Transverse colon (tissue), 4 donors: ENCODE data around the gene PPY. TPM values are rescaled to one million over a fixed set of nuclear protein-coding genes. Genes with fewer than 3 reads are reported as not detected.

Experiments
- DNase-seq: peaks from one replicate; pipeline ENCODE4 v3.0.0-alpha.2; 2019
- H3K27ac ChIP-seq, 4 donors: fragments of 200-600 bp; sonication (generic); 2 replicates each; pipeline ENCODE4 v1.5.1; 2016 to 2018; ENCODE audit warnings: inconsistent platforms in 4 of 4
- H3K27me3 ChIP-seq: fragments of 200-600 bp; sonication (generic); 2 replicates; pipeline ENCODE4 v1.5.1; 2017; ENCODE audit warnings: inconsistent platforms
- H3K36me3 ChIP-seq, 4 donors: fragments of 200-600 bp; sonication (generic); 2 replicates each; pipeline ENCODE4 v1.5.1; 2017 to 2019; ENCODE audit warnings: inconsistent platforms in 4 of 4
- H3K4me1 ChIP-seq, 4 donors: fragments of 200-600 bp; sonication (generic); 2 replicates each; pipeline ENCODE4 v1.5.1; 2017 to 2020; ENCODE audit warnings: inconsistent platforms in 4 of 4
- H3K4me3 ChIP-seq, 4 donors: fragments of 200-600 bp; sonication (generic); 1 replicate in 1 of 4; 2 replicates in 3 of 4; pipeline versions ENCODE4 v1.5.1 to v1.6.1; 2017 to 2019; ENCODE audit warnings: inconsistent platforms in 4 of 4
- H3K9me3 ChIP-seq, 2 donors: fragments of 200-600 bp; sonication (generic); 2 replicates each; pipeline ENCODE4 v1.5.1; 2017 to 2019; ENCODE audit warnings: inconsistent platforms in 2 of 2
- EP300 ChIP-seq: sonication (generic); formaldehyde crosslinking; IDR thresholded peaks from one replicate; pipeline ENCODE4 v1.6.1; 2017; ENCODE audit warnings: antibody characterized with exemption, low read depth
- POLR2A ChIP-seq: fragments of 450-650 bp; IDR thresholded peaks from one replicate; pipeline ENCODE4 v1.6.1; 2016; ENCODE audit warnings: antibody characterized with exemption, mild to moderate bottlenecking, moderate library complexity
- POLR2AphosphoS5 ChIP-seq, 3 donors: sonication (generic); formaldehyde crosslinking; IDR thresholded peaks; one replicate each; pipeline ENCODE4 v1.6.1; 2016; ENCODE audit warnings: antibody characterized with exemption in 3 of 3
- WGBS, 2 donors: methylation state at CpG; one replicate each; pipeline ENCODE4 v1.1.5; 2018; ENCODE audit warnings: low coverage in 1 of 2; 5-methylcytosine and 5-hydroxymethylcytosine counted together
- in situ Hi-C, 4 donors: fragments of 200-750 bp; cut with MboI; loops; one replicate each; pipeline versions ENCODE4 v1.15.0 to v1.15.1; 2017; ENCODE audit warnings: low sequenced_read_pairs in 3 of 4, low pct_ligation_motif_present in 1 of 4, low pct_unique_long_range_greater_than_20kb in 1 of 4
- intact Hi-C: fragments of 100-400 bp; cut with DNase I; formaldehyde crosslinking; loops from one replicate; pipeline ENCODE4 v1.15.1; 2023; ENCODE audit warnings: low total_unique reads
- total RNA-seq, 4 donors: library from RNA; depleted of rRNA; stranded (reverse); fragments of >200 nt; gene quantifications; one replicate each; pipeline ENCODE4 v1.1.0, GENCODE V29; 2016
- TF ChIP-seq, protein P1 (sequence below), 5 experiments: fragments of 200-600 bp in 3 of 5; fragments of 450-650 bp in 2 of 5; sonication (generic) in 3 of 5; IDR thresholded peaks; 1 replicate in 2 of 5; 2 replicates in 3 of 5; pipeline ENCODE4 v1.5.1; 2016 to 2017; ENCODE audit warnings: antibody characterized with exemption in 5 of 5, inconsistent platforms in 3 of 5, mild to moderate bottlenecking in 2 of 5, moderate library complexity in 1 of 5

Gene PPY
- total RNA-seq, 4 donors from 2014 or later: not detected

GRCh38 chr17:43907425-43907981, 34.8 kb downstream of the PPY start, which contains the start of gene MPP2:
TSS of gene MPP2 (minus strand) at chr17:43907536. CDS start at chr17:43904460, 3,076 bp downstream.
- Histone ChIP-seq H3K36me3 (no peaks in the 10 kb centered on the region), H3K27ac (peak within 1 kb of the TSS; percentile 84 to 94 (median 85)), H3K27me3 (peaks cover 59% of the 10 kb centered on the region), H3K4me3 (peak within 1 kb of the TSS; percentile 28 to 60 (median 48)), H3K4me1 (peaks cover 12 to 36% (median 26%) of the 10 kb centered on the region in 4 donors), H3K9me3 (no peaks in the 10 kb centered on the region)
- TF ChIP-seq EP300: no peak
- TF ChIP-seq POLR2AphosphoS5 (IDR thresholded peaks at IDR 0.05): peak in 2 of 3 donors; percentile 17 to 45
- TF ChIP-seq, protein P1, sequence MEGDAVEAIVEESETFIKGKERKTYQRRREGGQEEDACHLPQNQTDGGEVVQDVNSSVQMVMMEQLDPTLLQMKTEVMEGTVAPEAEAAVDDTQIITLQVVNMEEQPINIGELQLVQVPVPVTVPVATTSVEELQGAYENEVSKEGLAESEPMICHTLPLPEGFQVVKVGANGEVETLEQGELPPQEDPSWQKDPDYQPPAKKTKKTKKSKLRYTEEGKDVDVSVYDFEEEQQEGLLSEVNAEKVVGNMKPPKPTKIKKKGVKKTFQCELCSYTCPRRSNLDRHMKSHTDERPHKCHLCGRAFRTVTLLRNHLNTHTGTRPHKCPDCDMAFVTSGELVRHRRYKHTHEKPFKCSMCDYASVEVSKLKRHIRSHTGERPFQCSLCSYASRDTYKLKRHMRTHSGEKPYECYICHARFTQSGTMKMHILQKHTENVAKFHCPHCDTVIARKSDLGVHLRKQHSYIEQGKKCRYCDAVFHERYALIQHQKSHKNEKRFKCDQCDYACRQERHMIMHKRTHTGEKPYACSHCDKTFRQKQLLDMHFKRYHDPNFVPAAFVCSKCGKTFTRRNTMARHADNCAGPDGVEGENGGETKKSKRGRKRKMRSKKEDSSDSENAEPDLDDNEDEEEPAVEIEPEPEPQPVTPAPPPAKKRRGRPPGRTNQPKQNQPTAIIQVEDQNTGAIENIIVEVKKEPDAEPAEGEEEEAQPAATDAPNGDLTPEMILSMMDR (IDR thresholded peaks at IDR 0.05): peak in 1 of 5 experiments; percentile 24
- no peak for TF ChIP-seq POLR2A
- 1% methylated on average over 30 of the region's 36 CpGs; no CpG with 5 or more reads in 1 of the 2 donors for WGBS, 2 donors
- DNase-seq: peak; percentile 69
- intact Hi-C loops: no loop called here
- in situ Hi-C loops: no loop called here

DNA sequence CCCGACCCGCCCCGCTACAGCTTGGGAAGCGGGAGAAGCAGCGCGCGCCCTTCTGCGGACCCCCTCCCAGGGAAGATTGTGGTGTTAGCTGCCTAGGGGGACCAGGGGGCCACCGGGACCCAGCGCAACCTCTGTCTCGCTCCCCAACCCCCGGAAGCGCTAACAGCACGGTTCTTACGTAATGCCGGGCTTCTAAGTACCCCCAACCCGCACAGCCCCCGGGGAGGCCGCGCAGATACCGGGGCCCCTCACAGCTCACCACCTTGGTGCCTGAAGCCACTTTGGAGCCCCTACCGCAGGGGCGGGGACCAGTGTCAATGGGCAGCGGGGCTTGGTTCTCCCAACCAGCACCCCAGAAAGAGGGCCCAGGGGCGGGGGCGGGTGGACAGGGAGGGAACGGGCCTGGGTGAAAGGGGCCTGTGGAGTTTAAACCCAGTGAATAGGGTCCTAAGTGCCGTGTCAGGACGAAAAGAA, 35.3 kb downstream of the PPY start:
- no peak for TF ChIP-seq EP300
- TF ChIP-seq, protein P1 (IDR thresholded peaks at IDR 0.05): no peak
- TF ChIP-seq POLR2AphosphoS5 (IDR thresholded peaks at IDR 0.05): no peak
- peak; percentile 23 for TF ChIP-seq POLR2A
- no peaks in the 10 kb centered on the region for H3K36me3 ChIP-seq
- H3K27me3 ChIP-seq: peaks cover 61% of the 10 kb centered on the region
- intact Hi-C loops (no loop called here), in situ Hi-C loops (no loop called here)
- DNase-seq: no peak
- H3K4me3 ChIP-seq: peak overlapping the region; percentile 28 to 60 (median 48)
- H3K9me3 ChIP-seq: no peaks in the 10 kb centered on the region
- H3K4me1 ChIP-seq: peaks cover 12 to 36% (median 26%) of the 10 kb centered on the region in 4 donors
- H3K27ac ChIP-seq: peak overlapping the region; percentile 84 to 94 (median 85)
- 4% methylated on average over 19 of the region's 29 CpGs; no CpG with 5 or more reads in 1 of the 2 donors for WGBS, 2 donors

DNA sequence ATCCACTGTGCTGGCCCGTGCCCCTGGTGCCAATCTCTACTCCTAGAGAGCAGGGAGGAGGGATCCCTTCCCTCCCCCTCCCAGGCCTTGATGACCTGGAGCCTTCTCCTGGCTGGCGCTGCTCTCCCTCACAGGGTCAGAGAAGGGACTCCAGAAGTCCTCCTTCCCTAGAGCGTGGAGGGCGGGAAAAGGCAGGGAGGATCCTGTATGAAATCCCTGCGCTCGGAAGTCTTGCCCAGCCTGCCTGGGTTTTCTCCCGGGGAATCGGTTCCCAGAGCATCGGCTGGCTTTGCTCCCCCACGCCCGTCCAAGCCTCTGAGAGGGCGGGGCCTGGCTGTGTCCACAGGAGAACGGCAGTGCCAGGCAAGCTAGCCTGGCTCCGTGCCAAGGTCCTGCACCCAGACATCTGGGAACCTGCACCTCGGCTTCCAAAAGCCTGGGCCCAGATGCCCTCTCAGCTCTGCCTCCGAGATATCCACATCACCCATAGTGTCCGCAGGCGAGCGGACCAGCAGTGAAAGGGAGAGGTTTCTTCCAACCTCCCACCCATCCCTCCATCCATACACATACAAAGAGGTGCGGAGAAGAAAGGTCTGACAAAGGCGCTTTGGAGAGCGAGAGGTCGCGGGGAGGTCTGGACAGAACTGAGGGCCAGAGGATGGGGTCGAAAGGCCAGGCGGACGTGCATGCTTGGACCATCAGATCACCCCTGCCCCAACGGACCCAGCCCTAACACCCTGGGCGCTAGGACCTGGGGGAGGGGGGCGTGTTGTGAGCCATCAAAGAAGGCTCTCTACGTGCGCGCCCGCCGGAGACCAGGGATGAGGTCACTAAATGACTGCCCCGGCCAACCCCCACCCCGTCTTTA, 36.1 kb downstream of the PPY start:
- intact Hi-C loops (no loop called here), in situ Hi-C loops (no loop called here)
- H3K27me3 ChIP-seq: peaks cover 66% of the 10 kb centered on the region
- peaks cover 12 to 36% (median 26%) of the 10 kb centered on the region in 4 donors for H3K4me1 ChIP-seq
- DNase-seq: peak; percentile 62
- H3K27ac ChIP-seq: peak overlapping the region; percentile 84 to 94 (median 85)
- 9% methylated on average over 32 of the region's 37 CpGs; no CpG with 5 or more reads in 1 of the 2 donors for WGBS, 2 donors
- peak overlapping the region; percentile 28 to 60 (median 48) for H3K4me3 ChIP-seq
- no peaks in the 10 kb centered on the region for H3K36me3 ChIP-seq
- TF ChIP-seq, protein P1 (IDR thresholded peaks at IDR 0.05): no peak
- TF ChIP-seq POLR2A (no peak), POLR2AphosphoS5 (IDR thresholded peaks at IDR 0.05) (no peak), EP300 (no peak)
- no peaks in the 10 kb centered on the region for H3K9me3 ChIP-seq

- DNase-seq: no peak
- 33% methylated on average over 3 of the region's 3 CpGs; no CpG with 5 or more reads in 1 of the 2 donors for WGBS, 2 donors
- no peak for TF ChIP-seq EP300
- TF ChIP-seq POLR2AphosphoS5 (IDR thresholded peaks at IDR 0.05): no peak
- TF ChIP-seq POLR2A: no peak
- TF ChIP-seq, protein P1 (IDR thresholded peaks at IDR 0.05): no peak
- intact Hi-C loops (no loop called here), in situ Hi-C loops (no loop called here)
- Histone ChIP-seq H3K4me3 (peak overlapping the region in 1 of 4 donors; percentile 60), H3K9me3 (no peaks in the 10 kb centered on the region), H3K36me3 (no peaks in the 10 kb centered on the region), H3K27ac (peak overlapping the region; percentile 84 to 94 (median 85)), H3K27me3 (peaks cover 69% of the 10 kb centered on the region), H3K4me1 (peaks cover 12 to 42% (median 31%) of the 10 kb centered on the region in 4 donors)
These were observed 36.8 kb downstream of the PPY start for GRCh38 chr17:43905400-43905984.
